HepG2 (cell line): Measurements from ENCODE around the gene BAIAP2L2. TPM values are rescaled to one million over a fixed set of nuclear protein-coding genes. Genes with fewer than 3 reads are reported as not detected.

ENCODE experiments used
- ATAC-seq: fragments of 200-7000 bp; cut with Tn5 transposase; 3 replicates; pipeline ENCODE4 v1.9.1; 2020; ENCODE audit warnings: mild to moderate bottlenecking, moderate library complexity
- BruUV-seq: library from RNA; stranded (reverse); fragments of 400-500 nt; replicated peaks from 2 replicates; lab custom pipeline; 2021; lab: Mats Ljungman, UMichigan
- CTCF ChIA-PET: fragments of 300-600 bp; formaldehyde crosslinking; extraction: SDS; loops from one replicate; lab custom pipeline; 2021; ENCODE audit warnings: low total read pairs, inconsistent platforms, low intra/inter-chr PET ratio; lab: Yijun Ruan, JAX
- POLR2A ChIA-PET: fragments of 350-600 bp; sonication (Branson Sonifier 250); formaldehyde crosslinking; loops from one replicate; lab custom pipeline; 2020; ENCODE audit warnings: antibody characterized with exemption, inconsistent platforms; lab: Yijun Ruan, JAX
- DNase-seq: peaks from one replicate; pipeline ENCODE4 v3.0.0-alpha.2; 2015; ENCODE audit warnings: low spot score
- FAIRE-seq: peaks from 3 replicates; lab custom pipeline; 2011; peaks lifted over from hg19 to GRCh38; lab: Jason Lieb, UNC
- H2AFZ ChIP-seq: one replicate; pipeline ENCODE4 v1.6.1; 2011; ENCODE audit warnings: low read length, inconsistent platforms
- H3K27ac ChIP-seq: fragments of 300-600 bp; 3 replicates; pipeline ENCODE4 v1.8.0; 2011; ENCODE audit warnings: mixed run types, mild to moderate bottlenecking, mixed read lengths, low read length, inconsistent platforms; ENCODE audit not compliant: insufficient read depth; ENCODE audit errors: extremely low read length
- H3K27me3 ChIP-seq, 2 experiments: fragments of 200-600 bp in 1 of 2; 2 replicates in 1 of 2; 3 replicates in 1 of 2; pipeline versions ENCODE4 v1.6.0 to v1.8.0; 2011; ENCODE audit warnings: low read length in 2 of 2, mild to moderate bottlenecking in 2 of 2, moderate library complexity in 2 of 2, inconsistent platforms in 1 of 2; ENCODE audit not compliant: insufficient read depth in 2 of 2, control insufficient read depth in 1 of 2
- H3K36me3 ChIP-seq, 2 experiments: fragments of 200-600 bp in 1 of 2; replicated peaks in 1 of 2; 2 replicates in 1 of 2; 3 replicates in 1 of 2; pipeline versions ENCODE4 v1.5.1 to v1.8.0; 2011; ENCODE audit warnings: low read length in 2 of 2, inconsistent platforms in 1 of 2; ENCODE audit not compliant: insufficient read depth in 2 of 2, control insufficient read depth in 1 of 2
- H3K4me1 ChIP-seq: 2 replicates; pipeline ENCODE4 v1.5.1; 2012; ENCODE audit warnings: low read length, inconsistent platforms; ENCODE audit not compliant: insufficient read depth
- H3K4me2 ChIP-seq: 2 replicates; pipeline ENCODE4 v1.6.0; 2011; ENCODE audit warnings: low read depth, low read length, inconsistent platforms
- H3K4me3 ChIP-seq, 3 experiments: fragments of 200-600 bp in 1 of 3; sonication (generic), shearing (Covaris generic) in 1 of 3; replicated peaks in 1 of 3; 2 replicates each; pipeline ENCODE4 v1.5.1; 2011 to 2016; ENCODE audit warnings: low read length in 3 of 3, inconsistent platforms in 2 of 3, low read depth in 2 of 3, mild to moderate bottlenecking in 2 of 3, control low read depth in 1 of 3, mixed read lengths in 1 of 3; ENCODE audit not compliant: insufficient read depth in 1 of 3
- H3K79me2 ChIP-seq: one replicate; pipeline ENCODE4 v1.6.1; 2011; ENCODE audit warnings: low read length, inconsistent platforms; ENCODE audit not compliant: insufficient read depth
- H3K9ac ChIP-seq: 2 replicates; pipeline ENCODE4 v1.6.0; 2011; ENCODE audit warnings: mild to moderate bottlenecking, low read depth, low read length, inconsistent platforms; ENCODE audit not compliant: insufficient read depth
- H3K9me3 ChIP-seq: 2 replicates; pipeline ENCODE4 v1.5.1; 2012; ENCODE audit warnings: mild to moderate bottlenecking, low read length
- H4K20me1 ChIP-seq: 2 replicates; pipeline ENCODE4 v1.6.0; 2011; ENCODE audit warnings: inconsistent platforms, mild to moderate bottlenecking, low read length, moderate library complexity; ENCODE audit not compliant: insufficient read depth
- JUNB ChIP-seq: sonication (generic); formaldehyde crosslinking; IDR thresholded peaks from 2 replicates; pipeline ENCODE4 v1.8.0; 2022; ENCODE audit warnings: missing genetic modification reagents, mild to moderate bottlenecking, borderline replicate concordance
- NFRKB ChIP-seq: fragments of 450-650 bp; IDR thresholded peaks from 2 replicates; pipeline ENCODE4 v1.6.1; 2017
- YY1 ChIP-seq: IDR thresholded peaks from 2 replicates; pipeline ENCODE4 v1.6.1; 2011; ENCODE audit warnings: low read length, low read depth, moderate library complexity, mild to moderate bottlenecking; ENCODE audit not compliant: insufficient read depth, insufficient replicate concordance
- ZNF225 ChIP-seq: sonication (generic); formaldehyde crosslinking; IDR thresholded peaks from 2 replicates; pipeline ENCODE4 v1.4.0; 2020; ENCODE audit warnings: mild to moderate bottlenecking, missing genetic modification reagents
- WGBS: methylation state at CpG from one replicate; pipeline ENCODE4 v1.1.6; 2017; ENCODE audit warnings: low lambda C conversion rate; 5-methylcytosine and 5-hydroxymethylcytosine counted together
- in situ Hi-C: cut with HindIII; loops from 2 replicates; pipeline ENCODE4 v1.10.0; 2017; ENCODE audit warnings: low pct_unique_long_range_greater_than_20kb; ENCODE audit not compliant: extremely low pct_ligation_motif_present
- intact Hi-C: fragments of 100-400 bp; cut with micrococcal nuclease; formaldehyde crosslinking; loops from one replicate; pipeline ENCODE4 v1.10.0; 2022; ENCODE audit not compliant: unreplicated experiment
- polyA plus RNA-seq, 8 experiments: library from polyadenylated mRNA; depleted of rRNA in 3 of 8; stranded (reverse) in 7 of 8; unstranded in 1 of 8; fragments of >200 nt; fragmentation: Illumina TruSeq in 4 of 8; extraction: Trizol in 4 of 8; gene quantifications; 2 replicates each; pipeline versions ENCODE4 v1.2.1 to v1.2.3, GENCODE V29; 2011 to 2016; ENCODE audit warnings: low read depth in 4 of 8, missing spikeins in 1 of 8, mixed read lengths in 1 of 8; ENCODE audit not compliant: insufficient read depth in 1 of 8
- total RNA-seq, 5 experiments: library from RNA; depleted of rRNA; stranded (reverse); fragments of >200 nt; fragmentation: Illumina TruSeq; extraction: Trizol; gene quantifications; 2 replicates each; pipeline ENCODE4 v1.2.3, GENCODE V29; 2016; ENCODE audit warnings: low read depth in 1 of 5
- TF ChIP-seq, protein P1 (sequence below): sonication (generic); formaldehyde crosslinking; IDR thresholded peaks from 2 replicates; pipeline ENCODE4 v1.4.0; 2020; ENCODE audit warnings: missing genetic modification reagents
- TF ChIP-seq, protein P2 (sequence below): sonication (generic); formaldehyde crosslinking; IDR thresholded peaks from 2 replicates; pipeline ENCODE4 v1.4.0; 2020; ENCODE audit warnings: missing genetic modification reagents

Gene BAIAP2L2
- total and polyA plus RNA-seq, 2 of the 13 experiments (the other 11 are each of a cell fraction or from before 2014, with no cell fraction given) = 4.4 to 7.5 TPM

DNA sequence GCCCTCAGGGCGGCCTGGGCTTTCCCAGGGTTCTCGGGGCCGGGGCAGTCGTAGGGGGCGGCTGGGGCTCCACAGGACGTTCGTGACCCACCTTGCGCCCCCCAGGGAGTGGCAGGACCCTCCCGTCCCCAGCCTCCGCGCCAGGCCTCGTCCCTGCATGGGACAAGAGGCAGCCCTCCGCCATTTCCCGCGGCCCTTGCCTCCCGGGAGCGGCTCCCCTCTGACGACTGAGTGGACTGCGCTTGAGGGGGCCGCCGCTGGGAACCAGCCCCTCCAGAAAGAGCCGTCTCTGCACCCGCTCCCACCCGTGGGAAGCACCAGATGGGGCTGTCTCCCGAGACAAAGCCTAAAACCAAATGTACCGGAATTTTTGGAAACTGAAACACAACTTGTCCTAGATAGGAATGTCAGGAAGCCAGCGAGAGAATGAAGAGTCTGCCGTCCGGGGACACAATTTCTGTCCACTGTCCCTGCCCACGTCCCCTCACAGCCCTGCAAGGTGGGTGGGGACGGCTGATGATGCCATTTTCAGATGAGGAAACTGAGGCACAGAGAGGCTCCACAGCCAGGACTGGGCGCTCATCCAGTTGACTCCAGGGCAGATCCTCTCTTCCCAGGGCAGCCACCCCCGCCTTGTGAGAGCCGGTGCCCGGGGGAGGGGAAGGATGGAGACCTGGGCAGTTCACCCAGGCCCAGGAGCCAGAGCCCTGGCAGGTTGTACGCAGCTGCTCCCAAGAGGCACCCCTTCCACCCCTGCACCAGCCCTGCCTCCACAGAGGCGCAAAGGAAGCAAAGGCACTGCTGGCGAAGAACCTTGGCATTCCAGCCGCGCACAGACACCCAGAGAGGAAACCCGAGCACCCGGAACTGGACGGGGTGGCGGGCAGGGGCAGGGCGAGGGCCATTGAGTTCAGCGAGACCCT lies 71.3 kb downstream of the BAIAP2L2 start (continued):
- TF ChIP-seq, protein P1, sequence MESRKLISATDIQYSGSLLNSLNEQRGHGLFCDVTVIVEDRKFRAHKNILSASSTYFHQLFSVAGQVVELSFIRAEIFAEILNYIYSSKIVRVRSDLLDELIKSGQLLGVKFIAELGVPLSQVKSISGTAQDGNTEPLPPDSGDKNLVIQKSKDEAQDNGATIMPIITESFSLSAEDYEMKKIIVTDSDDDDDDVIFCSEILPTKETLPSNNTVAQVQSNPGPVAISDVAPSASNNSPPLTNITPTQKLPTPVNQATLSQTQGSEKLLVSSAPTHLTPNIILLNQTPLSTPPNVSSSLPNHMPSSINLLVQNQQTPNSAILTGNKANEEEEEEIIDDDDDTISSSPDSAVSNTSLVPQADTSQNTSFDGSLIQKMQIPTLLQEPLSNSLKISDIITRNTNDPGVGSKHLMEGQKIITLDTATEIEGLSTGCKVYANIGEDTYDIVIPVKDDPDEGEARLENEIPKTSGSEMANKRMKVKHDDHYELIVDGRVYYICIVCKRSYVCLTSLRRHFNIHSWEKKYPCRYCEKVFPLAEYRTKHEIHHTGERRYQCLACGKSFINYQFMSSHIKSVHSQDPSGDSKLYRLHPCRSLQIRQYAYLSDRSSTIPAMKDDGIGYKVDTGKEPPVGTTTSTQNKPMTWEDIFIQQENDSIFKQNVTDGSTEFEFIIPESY (CRISPR knock-in tag) = peak; percentile 63; the same call in 1 of the 2 replicates
- TF ChIP-seq JUNB (CRISPR knock-in tag) = no peak

DNA sequence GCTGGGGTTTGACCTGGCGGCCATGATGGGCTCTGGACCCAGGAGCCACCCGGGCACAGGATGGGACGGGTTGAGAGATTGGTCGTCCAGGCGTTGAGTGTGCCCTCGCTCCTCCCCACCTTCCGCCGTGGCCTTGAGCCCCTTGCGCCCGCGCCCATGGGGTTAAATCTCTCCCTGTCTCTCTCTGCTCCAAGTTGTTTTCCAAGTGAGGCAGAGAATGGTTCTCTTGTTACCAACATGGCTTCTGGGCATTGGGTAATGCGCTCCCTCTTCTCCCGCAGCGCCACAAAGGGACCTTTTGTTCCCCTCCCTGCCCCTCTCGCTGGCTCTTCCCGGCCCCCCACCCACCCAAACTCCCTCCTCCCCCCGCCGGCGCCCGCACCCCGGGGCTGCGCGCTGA lies 72.1 kb downstream of the BAIAP2L2 start:
- intact Hi-C loops (no loop called here), in situ Hi-C loops (no loop called here)
- no peaks in the 10 kb centered on the region for H3K79me2 ChIP-seq
- no peak overlapping the region for H3K27ac ChIP-seq
- DNase-seq (no peak), FAIRE-seq (no peak), ATAC-seq (no peak)
- 80% methylated on average over 18 of the region's 23 CpGs for WGBS
- H3K4me3 ChIP-seq = no peak overlapping the region
- H3K9me3 ChIP-seq = no peaks in the 10 kb centered on the region
- ChIA-PET POLR2A (no interaction called here), CTCF (no interaction called here)
- TF ChIP-seq, protein P2, sequence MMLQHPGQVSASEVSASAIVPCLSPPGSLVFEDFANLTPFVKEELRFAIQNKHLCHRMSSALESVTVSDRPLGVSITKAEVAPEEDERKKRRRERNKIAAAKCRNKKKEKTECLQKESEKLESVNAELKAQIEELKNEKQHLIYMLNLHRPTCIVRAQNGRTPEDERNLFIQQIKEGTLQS (CRISPR knock-in tag) = no peak
- TF ChIP-seq ZNF225 (no peak), NFRKB (no peak), YY1 (peak; percentile 20)
- H3K4me2 ChIP-seq = no peak overlapping the region
- H3K36me3 ChIP-seq = no peaks in the 10 kb centered on the region
- H4K20me1 ChIP-seq = no peaks in the 10 kb centered on the region
- H3K27me3 ChIP-seq = peaks cover 1 to 35% of the 10 kb centered on the region in 2 experiments; a peak in 3 of 5 replicates
- H2AFZ ChIP-seq = no peak overlapping the region
- no TSS peak for BruUV-seq
- H3K9ac ChIP-seq = no peak overlapping the region
- peaks cover 62% of the 10 kb centered on the region for H3K4me1 ChIP-seq
